NCI-H187 (cell line): ENCODE measurements around the gene ETNPPL.

Experiments used
- DNase-seq, 2 experiments: peaks; one replicate each; lab custom pipeline; 2025; lab: John Stamatoyannopoulos, UW

The ETNPPL gene

GRCh38 chr4:108762559-108763225, at the start of gene ETNPPL:
Gene ETNPPL, minus strand, starts transcription at chr4:108763053. Its CDS starts 155 bp downstream, at chr4:108762898.
- no peak for DNase-seq

GRCh38 chr4:108811486-108811885, 48.6 kb upstream of the ETNPPL start:
- DNase-seq, result no peak

GRCh38 chr4:108810087-108810486, 47.2 kb upstream of the ETNPPL start:
- DNase-seq, result no peak

- no peak for DNase-seq
Observed at GRCh38 chr4:108804648-108805273, 41.9 kb upstream of the ETNPPL start.

- DNase-seq, result no peak
Observed at GRCh38 chr4:108799306-108799705, 36.5 kb upstream of the ETNPPL start.

- DNase-seq, result no peak
Observed at GRCh38 chr4:108796173-108796572, 33.3 kb upstream of the ETNPPL start.

- DNase-seq, result no peak
Observed at GRCh38 chr4:108795733-108796132, 32.9 kb upstream of the ETNPPL start.

GRCh38 chr4:108794136-108794535, 31.3 kb upstream of the ETNPPL start:
- no peak for DNase-seq

- DNase-seq, result no peak
Observed at GRCh38 chr4:108793415-108793814, 30.6 kb upstream of the ETNPPL start.

- DNase-seq, result no peak
Observed at GRCh38 chr4:108788731-108789130, 25.9 kb upstream of the ETNPPL start.

- no peak for DNase-seq
Observed at GRCh38 chr4:108787724-108788123, 24.9 kb upstream of the ETNPPL start.

- DNase-seq, result no peak
Observed at GRCh38 chr4:108787106-108787505, 24.3 kb upstream of the ETNPPL start.

GRCh38 chr4:108786351-108786750, 23.5 kb upstream of the ETNPPL start:
- DNase-seq, result no peak

GRCh38 chr4:108783665-108784463, 21.0 kb upstream of the ETNPPL start:
- DNase-seq, result no peak

GRCh38 chr4:108779958-108780357, 17.1 kb upstream of the ETNPPL start:
- DNase-seq, result no peak

GRCh38 chr4:108777388-108777787, 14.5 kb upstream of the ETNPPL start:
- DNase-seq, result no peak

- DNase-seq, result no peak
Observed at GRCh38 chr4:108775921-108776320, 13.1 kb upstream of the ETNPPL start.

GRCh38 chr4:108774809-108775530, 12.1 kb upstream of the ETNPPL start:
- DNase-seq, result no peak

GRCh38 chr4:108772402-108772801, 9.5 kb upstream of the ETNPPL start:
- no peak for DNase-seq

GRCh38 chr4:108766058-108766457, 3.2 kb upstream of the ETNPPL start:
- DNase-seq, result no peak

- no peak for DNase-seq
Observed at GRCh38 chr4:108763986-108764385, 1.1 kb upstream of the ETNPPL start.

GRCh38 chr4:108763226-108763593, 357 bp upstream of the ETNPPL start:
- no peak for DNase-seq
